H1 (cell line): ENCODE results near the gene PLN. TPM values are rescaled to one million over a fixed set of nuclear protein-coding genes. Genes with fewer than 3 reads are reported as not detected.

Source experiments
- CBX5 ChIP-seq: fragments of 300-800, 300-1000 bp; sonication (generic); IDR thresholded peaks from 2 replicates; pipeline ENCODE4 v1.7.1; 2016; ENCODE audit warnings: antibody characterized with exemption, low read length, low read depth
- CHD2 ChIP-seq: IDR thresholded peaks from 2 replicates; pipeline ENCODE4 v1.6.1; 2012; ENCODE audit warnings: low read length, improper control_type of control experiment
- EGR1 ChIP-seq: IDR thresholded peaks from 2 replicates; pipeline ENCODE4 v1.6.1; 2011; ENCODE audit warnings: low read depth, low read length, borderline replicate concordance
- JUN ChIP-seq: IDR thresholded peaks from 2 replicates; pipeline ENCODE4 v1.6.1; 2011; ENCODE audit warnings: low read depth, mild to moderate bottlenecking, improper control_type of control experiment, low read length
- KDM1A ChIP-seq: fragments of 200-600, 300-600 bp; sonication (generic); IDR thresholded peaks from 2 replicates; pipeline ENCODE4 v1.7.1; 2016; ENCODE audit warnings: mild to moderate bottlenecking, low read length, borderline replicate concordance
- POU5F1 ChIP-seq: IDR thresholded peaks from 2 replicates; pipeline ENCODE4 v1.6.1; 2011; ENCODE audit warnings: low read depth, mild to moderate bottlenecking, low read length, moderate library complexity
- SP1 ChIP-seq: IDR thresholded peaks from 2 replicates; pipeline ENCODE4 v1.6.1; 2011; ENCODE audit warnings: low read depth, low read length
- TBP ChIP-seq: IDR thresholded peaks from 2 replicates; pipeline ENCODE4 v1.6.1; 2011; ENCODE audit warnings: low read depth, low read length, improper control_type of control experiment
- polyA plus RNA-seq, 7 experiments: library from polyadenylated mRNA; depleted of rRNA in 3 of 7; stranded (reverse) in 5 of 7; unstranded in 2 of 7; fragments of >200 nt in 5 of 7; fragments of 200-250 nt in 2 of 7; gene quantifications; 1 replicate in 5 of 7; 2 replicates in 1 of 7; 4 replicates in 1 of 7; pipeline versions ENCODE4 v1.2.1 to v1.2.3, GENCODE V29; 2011 to 2013; ENCODE audit warnings: missing spikeins in 2 of 7, mixed read lengths in 2 of 7
- total RNA-seq: library from RNA; stranded (reverse); fragmentation: NEBNext Ultra II Directional; extraction: Animal tissue kit (Norgen Biotek cat#: 25700); gene quantifications from 2 replicates; pipeline ENCODE4 v1.2.1, GENCODE V29; 2021
- TF ChIP-seq, protein P1 (sequence below): IDR thresholded peaks from 2 replicates; pipeline ENCODE4 v1.6.1; 2012; ENCODE audit warnings: inconsistent platforms
- TF ChIP-seq, protein P2 (sequence below): IDR thresholded peaks from 2 replicates; pipeline ENCODE4 v1.6.1; 2011; ENCODE audit warnings: low read length, improper control_type of control experiment

The PLN gene
- total and polyA plus RNA-seq, 2 of the 8 experiments (the other 6 are each of a cell fraction or from before 2014, with no cell fraction given) = not detected

- TF ChIP-seq KDM1A (no peak), CBX5 (no peak), POU5F1 (no peak), JUN (no peak), EGR1 (no peak), TBP (no peak), SP1 (no peak), CHD2 (no peak)
- TF ChIP-seq, protein P1, sequence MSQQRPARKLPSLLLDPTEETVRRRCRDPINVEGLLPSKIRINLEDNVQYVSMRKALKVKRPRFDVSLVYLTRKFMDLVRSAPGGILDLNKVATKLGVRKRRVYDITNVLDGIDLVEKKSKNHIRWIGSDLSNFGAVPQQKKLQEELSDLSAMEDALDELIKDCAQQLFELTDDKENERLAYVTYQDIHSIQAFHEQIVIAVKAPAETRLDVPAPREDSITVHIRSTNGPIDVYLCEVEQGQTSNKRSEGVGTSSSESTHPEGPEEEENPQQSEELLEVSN = no peak
- TF ChIP-seq, protein P2, sequence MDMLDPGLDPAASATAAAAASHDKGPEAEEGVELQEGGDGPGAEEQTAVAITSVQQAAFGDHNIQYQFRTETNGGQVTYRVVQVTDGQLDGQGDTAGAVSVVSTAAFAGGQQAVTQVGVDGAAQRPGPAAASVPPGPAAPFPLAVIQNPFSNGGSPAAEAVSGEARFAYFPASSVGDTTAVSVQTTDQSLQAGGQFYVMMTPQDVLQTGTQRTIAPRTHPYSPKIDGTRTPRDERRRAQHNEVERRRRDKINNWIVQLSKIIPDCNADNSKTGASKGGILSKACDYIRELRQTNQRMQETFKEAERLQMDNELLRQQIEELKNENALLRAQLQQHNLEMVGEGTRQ = no peak
- TF ChIP-seq, all 59 proteins: peak for 0
Observed at GRCh38 chr6:118584911-118585310, 36.8 kb downstream of the PLN start (continued).
